Fibroblast of lung (primary cell): ENCODE data around the gene PHC2.

Source experiments
- EZH2 ChIP-seq: IDR thresholded peaks from 2 replicates; pipeline ENCODE4 v1.5.1; 2012; ENCODE audit warnings: low read length, control low read depth, mild to moderate bottlenecking; ENCODE audit errors: missing control alignments
- TF ChIP-seq, protein P1 (sequence below), 2 donors: IDR thresholded peaks in 1 of 2; conservative IDR thresholded peaks in 1 of 2; 1 replicate in 1 of 2; 2 replicates in 1 of 2; pipeline ENCODE4 v1.5.1; 2011 to 2012; ENCODE audit warnings: low read length in 2 of 2, control low read depth in 1 of 2, inconsistent platforms in 1 of 2, low read depth in 1 of 2, mild to moderate bottlenecking in 1 of 2

DNA sequence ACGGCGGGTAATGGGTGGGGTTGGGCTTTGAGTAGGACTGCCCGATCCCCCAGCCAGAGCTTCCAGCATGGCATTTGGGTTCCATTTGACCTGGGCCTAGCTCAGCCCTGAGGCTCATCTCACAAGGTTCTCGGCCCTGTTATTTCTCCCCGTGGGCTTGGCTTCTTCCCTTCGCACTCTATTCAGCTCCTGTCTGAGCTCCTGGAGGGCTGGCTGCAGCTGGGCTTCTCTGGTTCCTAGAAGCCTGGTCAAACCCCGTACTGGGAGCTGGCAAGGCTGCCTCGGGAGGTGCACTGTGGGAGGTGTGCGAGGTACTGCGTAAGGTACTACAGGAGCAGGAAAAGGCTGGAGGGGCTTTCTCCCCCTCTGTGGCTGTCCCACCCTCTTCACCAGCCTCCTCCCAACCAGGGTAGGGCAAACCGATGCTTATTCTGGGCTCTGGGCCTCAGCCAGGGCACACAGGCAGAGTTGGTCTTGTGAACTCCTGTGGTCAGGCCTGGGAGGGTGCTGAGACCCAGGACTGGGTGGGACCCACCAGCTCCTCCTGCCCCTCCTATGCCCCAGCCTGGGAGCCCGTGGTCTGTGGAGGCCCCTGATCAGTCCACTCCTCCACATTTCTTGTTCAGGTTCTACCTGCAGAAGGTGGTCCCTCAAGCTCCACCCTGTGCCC is 110.8 kb downstream of the PHC2 start:
- TF ChIP-seq, protein P1, sequence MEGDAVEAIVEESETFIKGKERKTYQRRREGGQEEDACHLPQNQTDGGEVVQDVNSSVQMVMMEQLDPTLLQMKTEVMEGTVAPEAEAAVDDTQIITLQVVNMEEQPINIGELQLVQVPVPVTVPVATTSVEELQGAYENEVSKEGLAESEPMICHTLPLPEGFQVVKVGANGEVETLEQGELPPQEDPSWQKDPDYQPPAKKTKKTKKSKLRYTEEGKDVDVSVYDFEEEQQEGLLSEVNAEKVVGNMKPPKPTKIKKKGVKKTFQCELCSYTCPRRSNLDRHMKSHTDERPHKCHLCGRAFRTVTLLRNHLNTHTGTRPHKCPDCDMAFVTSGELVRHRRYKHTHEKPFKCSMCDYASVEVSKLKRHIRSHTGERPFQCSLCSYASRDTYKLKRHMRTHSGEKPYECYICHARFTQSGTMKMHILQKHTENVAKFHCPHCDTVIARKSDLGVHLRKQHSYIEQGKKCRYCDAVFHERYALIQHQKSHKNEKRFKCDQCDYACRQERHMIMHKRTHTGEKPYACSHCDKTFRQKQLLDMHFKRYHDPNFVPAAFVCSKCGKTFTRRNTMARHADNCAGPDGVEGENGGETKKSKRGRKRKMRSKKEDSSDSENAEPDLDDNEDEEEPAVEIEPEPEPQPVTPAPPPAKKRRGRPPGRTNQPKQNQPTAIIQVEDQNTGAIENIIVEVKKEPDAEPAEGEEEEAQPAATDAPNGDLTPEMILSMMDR (conservative IDR thresholded peaks at IDR 0.05 in 1 of 2, IDR thresholded peaks at IDR 0.05 in 1 of 2; ENCODE audit: low read depth in 1 of 2, low read length in 2 of 2), result no peak
- TF ChIP-seq EZH2, result no peak
